Gastrocnemius medialis (tissue), 4 donors: Measurements from ENCODE around the gene WNT9B.

Experiments
- CTCF ChIP-seq, 5 experiments: fragments of 450-650 bp in 3 of 5; fragments of 200-600 bp in 2 of 5; sonication (generic) in 2 of 5; IDR thresholded peaks in 4 of 5; conservative IDR thresholded peaks in 1 of 5; 1 replicate in 4 of 5; 2 replicates in 1 of 5; pipeline ENCODE4 v1.5.1; 2016 to 2019; ENCODE audit warnings: antibody characterized with exemption in 5 of 5, mild to moderate bottlenecking in 3 of 5, moderate library complexity in 3 of 5
- POLR2A ChIP-seq, 2 donors: fragments of 450-650 bp; IDR thresholded peaks; one replicate each; pipeline ENCODE4 v1.6.1; 2017; ENCODE audit warnings: antibody characterized with exemption in 2 of 2, mild to moderate bottlenecking in 2 of 2, moderate library complexity in 2 of 2

GRCh38 chr17:46837521-46837920 is 13.9 kb upstream of the WNT9B start:
- no peak for TF ChIP-seq CTCF (IDR thresholded peaks at IDR 0.05 in 4 of 5, conservative IDR thresholded peaks at IDR 0.05 in 1 of 5)
- no peak for TF ChIP-seq POLR2A (IDR thresholded peaks at IDR 0.05)
